SK-N-SH (cell line): ENCODE results near the gene KIAA0232. TPM values are rescaled to one million over a fixed set of nuclear protein-coding genes. Genes with fewer than 3 reads are reported as not detected.

Experiments
- CTCF ChIA-PET: fragments of 300-600, 350-600 bp; formaldehyde crosslinking; extraction: SDS; loops from one replicate; lab custom pipeline; 2021; lab: Yijun Ruan, JAX
- POLR2A ChIA-PET: fragments of 350-600 bp; sonication (Branson Sonifier 250); formaldehyde crosslinking; extraction: SDS; loops from one replicate; lab custom pipeline; 2020; ENCODE audit warnings: antibody characterized with exemption, inconsistent platforms; lab: Yijun Ruan, JAX
- DNase-seq: peaks from one replicate; pipeline ENCODE4 v3.0.0; 2012
- H2AFZ ChIP-seq: fragments of 200-600 bp; sonication (generic); 2 replicates; pipeline ENCODE4 v1.8.1; 2016; ENCODE audit warnings: antibody characterized with exemption, mild to moderate bottlenecking, low read depth
- H3F3A ChIP-seq: fragments of 200-600 bp; sonication (generic); replicated peaks from 2 replicates; pipeline ENCODE3; 2016; ENCODE audit warnings: antibody characterized with exemption, mild to moderate bottlenecking; ENCODE audit not compliant: insufficient read depth
- H3K27ac ChIP-seq, 2 experiments: fragments of 200-500 bp in 1 of 2; fragments of 200-600 bp in 1 of 2; sonication (Bioruptor generic) in 1 of 2; sonication (generic), shearing (Covaris generic) in 1 of 2; 2 replicates each; pipeline versions ENCODE4 v1.5.1 to v1.6.1; 2014 to 2016; ENCODE audit warnings: low read depth in 2 of 2, inconsistent platforms in 1 of 2, low read length in 1 of 2, mild to moderate bottlenecking in 1 of 2, mixed read lengths in 1 of 2
- H3K27me3 ChIP-seq: fragments of 200-600 bp; sonication (generic), shearing (Covaris generic); 2 replicates; pipeline ENCODE4 v1.6.1; 2016; ENCODE audit warnings: mixed run types; ENCODE audit not compliant: insufficient read depth
- H3K36me3 ChIP-seq, 2 experiments: fragments of 200-500 bp in 1 of 2; fragments of 200-600 bp in 1 of 2; sonication (Bioruptor generic) in 1 of 2; sonication (generic) in 1 of 2; replicated peaks in 1 of 2; 2 replicates each; pipeline versions ENCODE3 to v1.5.1; 2014 to 2016; ENCODE audit warnings: low read length in 1 of 2, mild to moderate bottlenecking in 1 of 2; ENCODE audit not compliant: insufficient read depth in 2 of 2, control insufficient read depth in 1 of 2
- H3K4me1 ChIP-seq, 2 experiments: fragments of 200-500 bp in 1 of 2; fragments of 200-600 bp in 1 of 2; sonication (Bioruptor generic) in 1 of 2; sonication (generic), shearing (Covaris generic) in 1 of 2; 2 replicates each; pipeline versions ENCODE4 v1.5.1 to v1.6.1; 2014 to 2016; ENCODE audit warnings: low read depth in 1 of 2, low read length in 1 of 2, mixed run types in 1 of 2; ENCODE audit not compliant: insufficient read depth in 2 of 2, control insufficient read depth in 1 of 2
- H3K4me2 ChIP-seq: fragments of 200-600 bp; sonication (generic), shearing (Covaris generic); 2 replicates; pipeline ENCODE4 v1.6.1; 2017; ENCODE audit warnings: mixed run types
- H3K4me3 ChIP-seq, 2 experiments: fragments of 200-500 bp in 1 of 2; fragments of 200-600 bp in 1 of 2; sonication (Bioruptor generic) in 1 of 2; sonication (generic), shearing (Covaris generic) in 1 of 2; 2 replicates each; pipeline versions ENCODE4 v1.5.1 to v1.8.1; 2014 to 2016; ENCODE audit warnings: low read depth in 2 of 2, inconsistent platforms in 1 of 2, low read length in 1 of 2, mild to moderate bottlenecking in 1 of 2, mixed read lengths in 1 of 2, moderate library complexity in 1 of 2
- H3K79me2 ChIP-seq: fragments of 200-600 bp; sonication (generic); 2 replicates; pipeline ENCODE4 v1.8.1; 2017; ENCODE audit warnings: mild to moderate bottlenecking; ENCODE audit not compliant: insufficient read depth
- H3K9ac ChIP-seq: fragments of 200-600 bp; sonication (generic); 2 replicates; pipeline ENCODE4 v1.6.1; 2017; ENCODE audit warnings: mixed run types
- H3K9me2 ChIP-seq: fragments of 200-600 bp; sonication (generic); 2 replicates; pipeline ENCODE4 v1.6.1; 2017; ENCODE audit warnings: mixed run types
- H3K9me3 ChIP-seq: fragments of 200-600 bp; sonication (generic); 2 replicates; pipeline ENCODE4 v1.6.1; 2017; ENCODE audit warnings: mixed run types, mild to moderate bottlenecking, moderate library complexity
- H4K20me1 ChIP-seq: fragments of 200-600 bp; sonication (generic); 2 replicates; pipeline ENCODE4 v1.6.1; 2017; ENCODE audit warnings: mild to moderate bottlenecking, mixed run types; ENCODE audit not compliant: insufficient read depth
- EP300 ChIP-seq, 2 experiments: IDR thresholded peaks; 2 replicates each; pipeline versions ENCODE4 v1.4.0 to v1.6.1; 2012; ENCODE audit warnings: borderline replicate concordance in 1 of 2, low read depth in 1 of 2, low read length in 1 of 2
- EZH2phosphoT487 ChIP-seq: fragments of 200-600 bp; sonication (generic); IDR thresholded peaks from 2 replicates; pipeline ENCODE4 v1.6.1; 2017; ENCODE audit warnings: low read depth, mixed run types, mild to moderate bottlenecking, antibody characterized with exemption, moderate library complexity, borderline replicate concordance
- FOSL2 ChIP-seq: IDR thresholded peaks from 2 replicates; pipeline ENCODE4 v1.4.0; 2012; ENCODE audit warnings: low read depth, mild to moderate bottlenecking, moderate library complexity, borderline replicate concordance
- FOXJ3 ChIP-seq: sonication (generic); formaldehyde crosslinking; IDR thresholded peaks from 2 replicates; pipeline ENCODE4 v1.5.1; 2020; ENCODE audit warnings: mild to moderate bottlenecking, missing genetic modification reagents
- FOXM1 ChIP-seq: IDR thresholded peaks from 2 replicates; pipeline ENCODE4 v1.4.0; 2012; ENCODE audit warnings: low read depth, mild to moderate bottlenecking
- GABPA ChIP-seq: IDR thresholded peaks from 2 replicates; pipeline ENCODE4 v1.4.0; 2012; ENCODE audit warnings: low read depth, mild to moderate bottlenecking
- GATA2 ChIP-seq: sonication (generic); formaldehyde crosslinking; IDR thresholded peaks from 2 replicates; pipeline ENCODE4 v1.5.0; 2020; ENCODE audit warnings: mild to moderate bottlenecking, missing genetic modification reagents
- JUND ChIP-seq: IDR thresholded peaks from 2 replicates; pipeline ENCODE4 v1.4.0; 2012
- MEF2A ChIP-seq: IDR thresholded peaks from 2 replicates; pipeline ENCODE4 v1.4.0; 2012; ENCODE audit warnings: low read depth, borderline replicate concordance
- MXI1 ChIP-seq: IDR thresholded peaks from 2 replicates; pipeline ENCODE4 v1.6.1; 2012; ENCODE audit warnings: mild to moderate bottlenecking, low read depth, low read length, improper control_type of control experiment
- NFIC ChIP-seq: IDR thresholded peaks from 2 replicates; pipeline ENCODE4 v1.4.0; 2012; ENCODE audit warnings: borderline replicate concordance
- NRF1 ChIP-seq: IDR thresholded peaks from 2 replicates; pipeline ENCODE4 v1.6.1; 2012; ENCODE audit warnings: low read depth, mild to moderate bottlenecking, low read length
- RAD21 ChIP-seq: IDR thresholded peaks from 2 replicates; pipeline ENCODE4 v1.6.1; 2012; ENCODE audit warnings: mild to moderate bottlenecking, low read length
- SIN3A ChIP-seq: IDR thresholded peaks from 2 replicates; pipeline ENCODE4 v1.6.1; 2012; ENCODE audit warnings: low read depth, mild to moderate bottlenecking, low read length, moderate library complexity, borderline replicate concordance
- SMC3 ChIP-seq: IDR thresholded peaks from 2 replicates; pipeline ENCODE4 v1.6.1; 2012; ENCODE audit warnings: low read depth, low read length, improper control_type of control experiment
- TAF1 ChIP-seq: IDR thresholded peaks from 2 replicates; pipeline ENCODE4 v1.6.1; 2012; ENCODE audit warnings: low read depth, mild to moderate bottlenecking, low read length, moderate library complexity, borderline replicate concordance
- TEAD4 ChIP-seq: IDR thresholded peaks from 2 replicates; pipeline ENCODE4 v1.4.0; 2012; ENCODE audit warnings: mild to moderate bottlenecking, borderline replicate concordance; ENCODE audit not compliant: insufficient read depth
- WGBS: methylation state at CpG from one replicate; pipeline ENCODE4 v1.1.6; 2017; ENCODE audit warnings: low lambda C conversion rate; 5-methylcytosine and 5-hydroxymethylcytosine counted together
- polyA plus RNA-seq, 3 experiments: library from polyadenylated mRNA; depleted of rRNA; stranded (reverse); fragments of >200 nt; gene quantifications; 2 replicates each; pipeline ENCODE4 v1.2.3, GENCODE V29; 2012

The KIAA0232 gene
- polyA plus RNA-seq, 1 of the 3 experiments (the other 2 are of a cell fraction), result 5.7 TPM

- TF ChIP-seq MEF2A, result no peak
- TF ChIP-seq TAF1, result no peak
- TF ChIP-seq SMC3, result no peak
- no peak for TF ChIP-seq FOSL2
- no peak for TF ChIP-seq NRF1
- no peak for TF ChIP-seq SIN3A
- TF ChIP-seq MXI1, result no peak
- no peak for TF ChIP-seq GABPA
- no peak for TF ChIP-seq TEAD4
- TF ChIP-seq FOXJ3 (CRISPR knock-in tag), result no peak
- no peak for TF ChIP-seq GATA2 (CRISPR knock-in tag)
- no peak for TF ChIP-seq EZH2phosphoT487
- TF ChIP-seq FOXM1, result no peak
- no peak for TF ChIP-seq JUND
- no peak for TF ChIP-seq EP300 (IDR thresholded peaks at IDR 0.05; ENCODE audit: borderline replicate concordance in 1 of 2, low read depth in 1 of 2, low read length in 1 of 2)
- no peak for TF ChIP-seq NFIC
- no peak overlapping the region for H3K9ac ChIP-seq
- H3K4me1 ChIP-seq, result peaks cover 0 to 14% of the 10 kb centered on the region in 2 experiments; a peak in 1 of 4 replicates
- POLR2A ChIA-PET, result interaction anchor here (0.8 kb wide), 1 partner anchor 227 kb away, joined by 4 read pairs; no protein-coding TSS in a partner anchor
- H3K27ac ChIP-seq, result no peak overlapping the region
- no peaks in the 10 kb centered on the region for H4K20me1 ChIP-seq
- CTCF ChIA-PET, result interaction anchor here (1.2 to 2.1 kb wide), 7 partner anchors 10 to 113 kb away, joined by 3 to 8 read pairs (median 4); partner anchors contain the start of gene KIAA0232
- H3F3A ChIP-seq, result no peaks in the 10 kb centered on the region
- no peaks in the 10 kb centered on the region for H3K36me3 ChIP-seq
- H3K79me2 ChIP-seq, result no peaks in the 10 kb centered on the region
- H2AFZ ChIP-seq, result no peak overlapping the region
- no peak for DNase-seq
- no peaks in the 10 kb centered on the region for H3K9me3 ChIP-seq
- no peaks in the 10 kb centered on the region for H3K9me2 ChIP-seq
- 86% methylated on average over 9 of the region's 9 CpGs for WGBS
- no peak overlapping the region for H3K4me2 ChIP-seq
- no peak overlapping the region for H3K4me3 ChIP-seq
- no peaks in the 10 kb centered on the region for H3K27me3 ChIP-seq
Measured at GRCh38 chr4:6760865-6761264, 21.7 kb upstream of the KIAA0232 start.

- H3K9me3 ChIP-seq, result no peaks in the 10 kb centered on the region
- CTCF ChIA-PET, result interaction anchor here (0.6 to 2.1 kb wide), 11 partner anchors 9 to 309 kb away, joined by 3 to 7 read pairs (median 4); partner anchors contain the start of gene KIAA0232
- no peak overlapping the region for H2AFZ ChIP-seq
- H4K20me1 ChIP-seq, result no peaks in the 10 kb centered on the region
- no peak overlapping the region; a peak in 1 of 4 replicates for H3K4me3 ChIP-seq
- WGBS, result 56% methylated on average over 34 of the region's 35 CpGs
- H3K36me3 ChIP-seq, result no peaks in the 10 kb centered on the region
- TF ChIP-seq FOXJ3 (CRISPR knock-in tag), result peak; percentile 46; the same call in 1 of the 2 replicates
- TF ChIP-seq RAD21, result no peak
- 0 out of 2 replicates have a peak overlapping the region, but pooled peaks have one; percentile 11 for H3K4me2 ChIP-seq
- no peaks in the 10 kb centered on the region for H3K27me3 ChIP-seq
- no peaks in the 10 kb centered on the region for H3F3A ChIP-seq
- peak; percentile 84 for DNase-seq
- H3K79me2 ChIP-seq, result no peaks in the 10 kb centered on the region
- no peaks in the 10 kb centered on the region for H3K9me2 ChIP-seq
- H3K9ac ChIP-seq, result no peak overlapping the region
- POLR2A ChIA-PET, result interaction anchor here (0.6 kb wide), 1 partner anchor 1169 kb away, joined by 4 read pairs; no protein-coding TSS in a partner anchor
- peak overlapping the region in 1 of 2 experiments; percentile 48; a peak in 1 of 4 replicates for H3K27ac ChIP-seq
- H3K4me1 ChIP-seq, result peaks cover 0 to 14% of the 10 kb centered on the region in 2 experiments; a peak in 1 of 4 replicates
Measured at GRCh38 chr4:6761649-6762615, 20.6 kb upstream of the KIAA0232 start.
